HepG2 (cell line): ENCODE results near the gene CEP128. TPM values are rescaled to one million over a fixed set of nuclear protein-coding genes. Genes with fewer than 3 reads are reported as not detected.

ENCODE experiments used
- ATAC-seq: fragments of 200-7000 bp; cut with Tn5 transposase; 3 replicates; pipeline ENCODE4 v1.9.1; 2020; ENCODE audit warnings: mild to moderate bottlenecking, moderate library complexity
- BruUV-seq: library from RNA; stranded (reverse); fragments of 400-500 nt; replicated peaks from 2 replicates; lab custom pipeline; 2021; lab: Mats Ljungman, UMichigan
- CTCF ChIA-PET: fragments of 300-600 bp; formaldehyde crosslinking; extraction: SDS; loops from one replicate; lab custom pipeline; 2021; ENCODE audit warnings: low total read pairs, inconsistent platforms, low intra/inter-chr PET ratio; lab: Yijun Ruan, JAX
- POLR2A ChIA-PET: fragments of 350-600 bp; sonication (Branson Sonifier 250); formaldehyde crosslinking; loops from one replicate; lab custom pipeline; 2020; ENCODE audit warnings: antibody characterized with exemption, inconsistent platforms; lab: Yijun Ruan, JAX
- DNase-seq: peaks from one replicate; pipeline ENCODE4 v3.0.0-alpha.2; 2015; ENCODE audit warnings: low spot score
- FAIRE-seq: peaks from 3 replicates; lab custom pipeline; 2011; peaks lifted over from hg19 to GRCh38; lab: Jason Lieb, UNC
- H2AFZ ChIP-seq: one replicate; pipeline ENCODE4 v1.6.1; 2011; ENCODE audit warnings: low read length, inconsistent platforms
- H3K27ac ChIP-seq: fragments of 300-600 bp; 3 replicates; pipeline ENCODE4 v1.8.0; 2011; ENCODE audit warnings: mixed run types, mild to moderate bottlenecking, mixed read lengths, low read length, inconsistent platforms; ENCODE audit not compliant: insufficient read depth; ENCODE audit errors: extremely low read length
- H3K27me3 ChIP-seq, 2 experiments: fragments of 200-600 bp in 1 of 2; 2 replicates in 1 of 2; 3 replicates in 1 of 2; pipeline versions ENCODE4 v1.6.0 to v1.8.0; 2011; ENCODE audit warnings: low read length in 2 of 2, mild to moderate bottlenecking in 2 of 2, moderate library complexity in 2 of 2, inconsistent platforms in 1 of 2; ENCODE audit not compliant: insufficient read depth in 2 of 2, control insufficient read depth in 1 of 2
- H3K36me3 ChIP-seq, 2 experiments: fragments of 200-600 bp in 1 of 2; replicated peaks in 1 of 2; 2 replicates in 1 of 2; 3 replicates in 1 of 2; pipeline versions ENCODE4 v1.5.1 to v1.8.0; 2011; ENCODE audit warnings: low read length in 2 of 2, inconsistent platforms in 1 of 2; ENCODE audit not compliant: insufficient read depth in 2 of 2, control insufficient read depth in 1 of 2
- H3K4me1 ChIP-seq: 2 replicates; pipeline ENCODE4 v1.5.1; 2012; ENCODE audit warnings: low read length, inconsistent platforms; ENCODE audit not compliant: insufficient read depth
- H3K4me2 ChIP-seq: 2 replicates; pipeline ENCODE4 v1.6.0; 2011; ENCODE audit warnings: low read depth, low read length, inconsistent platforms
- H3K4me3 ChIP-seq, 3 experiments: fragments of 200-600 bp in 1 of 3; sonication (generic), shearing (Covaris generic) in 1 of 3; replicated peaks in 1 of 3; 2 replicates each; pipeline ENCODE4 v1.5.1; 2011 to 2016; ENCODE audit warnings: low read length in 3 of 3, inconsistent platforms in 2 of 3, low read depth in 2 of 3, mild to moderate bottlenecking in 2 of 3, control low read depth in 1 of 3, mixed read lengths in 1 of 3; ENCODE audit not compliant: insufficient read depth in 1 of 3
- H3K79me2 ChIP-seq: one replicate; pipeline ENCODE4 v1.6.1; 2011; ENCODE audit warnings: low read length, inconsistent platforms; ENCODE audit not compliant: insufficient read depth
- H3K9ac ChIP-seq: 2 replicates; pipeline ENCODE4 v1.6.0; 2011; ENCODE audit warnings: mild to moderate bottlenecking, low read depth, low read length, inconsistent platforms; ENCODE audit not compliant: insufficient read depth
- H3K9me3 ChIP-seq: 2 replicates; pipeline ENCODE4 v1.5.1; 2012; ENCODE audit warnings: mild to moderate bottlenecking, low read length
- H4K20me1 ChIP-seq: 2 replicates; pipeline ENCODE4 v1.6.0; 2011; ENCODE audit warnings: inconsistent platforms, mild to moderate bottlenecking, low read length, moderate library complexity; ENCODE audit not compliant: insufficient read depth
- BHLHE40 ChIP-seq: IDR thresholded peaks from 2 replicates; pipeline ENCODE4 v1.6.1; 2011; ENCODE audit warnings: low read length, improper control_type of control experiment
- GATAD2A ChIP-seq: IDR thresholded peaks from 2 replicates; pipeline ENCODE4 v1.6.1; 2016
- MAFK ChIP-seq, 2 experiments: IDR thresholded peaks in 1 of 2; conservative IDR thresholded peaks in 1 of 2; 2 replicates each; pipeline ENCODE4 v1.6.1; 2011; ENCODE audit warnings: improper control_type of control experiment in 2 of 2, low read length in 2 of 2
- NFE2L2 ChIP-seq: fragments of 150-350 bp; IDR thresholded peaks from 2 replicates; pipeline ENCODE4 v1.6.1; 2014; ENCODE audit warnings: low read length
- NR2F1 ChIP-seq, 2 experiments: fragments of 450-650 bp in 1 of 2; formaldehyde crosslinking in 1 of 2; IDR thresholded peaks; 2 replicates each; pipeline versions ENCODE4 v1.5.0 to v1.6.1; 2016 to 2020; ENCODE audit warnings: mild to moderate bottlenecking in 1 of 2, missing compliant biosample characterization in 1 of 2, missing genetic modification reagents in 1 of 2, moderate library complexity in 1 of 2
- NR2F6 ChIP-seq, 2 experiments: IDR thresholded peaks; 2 replicates each; pipeline ENCODE4 v1.6.1; 2016; ENCODE audit warnings: antibody characterized with exemption in 1 of 2, mild to moderate bottlenecking in 1 of 2
- RCOR2 ChIP-seq: IDR thresholded peaks from 2 replicates; pipeline ENCODE4 v1.6.1; 2016; ENCODE audit warnings: missing biosample characterization, missing genetic modification reagents
- TFAP4 ChIP-seq: sonication (generic); IDR thresholded peaks from 2 replicates; pipeline ENCODE4 v1.6.1; 2016; ENCODE audit warnings: low read depth, borderline replicate concordance
- ZBTB43 ChIP-seq: sonication (generic); formaldehyde crosslinking; conservative IDR thresholded peaks from 2 replicates; pipeline ENCODE4 v1.4.0; 2020; ENCODE audit warnings: missing genetic modification reagents
- ZSCAN31 ChIP-seq: sonication (generic); formaldehyde crosslinking; IDR thresholded peaks from 2 replicates; pipeline ENCODE4 v1.5.0; 2020; ENCODE audit warnings: low read depth, mild to moderate bottlenecking, missing genetic modification reagents
- WGBS: methylation state at CpG from one replicate; pipeline ENCODE4 v1.1.6; 2017; ENCODE audit warnings: low lambda C conversion rate; 5-methylcytosine and 5-hydroxymethylcytosine counted together
- in situ Hi-C: cut with HindIII; loops from 2 replicates; pipeline ENCODE4 v1.10.0; 2017; ENCODE audit warnings: low pct_unique_long_range_greater_than_20kb; ENCODE audit not compliant: extremely low pct_ligation_motif_present
- intact Hi-C: fragments of 100-400 bp; cut with micrococcal nuclease; formaldehyde crosslinking; loops from one replicate; pipeline ENCODE4 v1.10.0; 2022; ENCODE audit not compliant: unreplicated experiment
- polyA plus RNA-seq, 8 experiments: library from polyadenylated mRNA; depleted of rRNA in 3 of 8; stranded (reverse) in 7 of 8; unstranded in 1 of 8; fragments of >200 nt; fragmentation: Illumina TruSeq in 4 of 8; extraction: Trizol in 4 of 8; gene quantifications; 2 replicates each; pipeline versions ENCODE4 v1.2.1 to v1.2.3, GENCODE V29; 2011 to 2016; ENCODE audit warnings: low read depth in 4 of 8, missing spikeins in 1 of 8, mixed read lengths in 1 of 8; ENCODE audit not compliant: insufficient read depth in 1 of 8
- total RNA-seq, 5 experiments: library from RNA; depleted of rRNA; stranded (reverse); fragments of >200 nt; fragmentation: Illumina TruSeq; extraction: Trizol; gene quantifications; 2 replicates each; pipeline ENCODE4 v1.2.3, GENCODE V29; 2016; ENCODE audit warnings: low read depth in 1 of 5
- TF ChIP-seq, protein P1 (sequence below): sonication (generic); formaldehyde crosslinking; IDR thresholded peaks from 2 replicates; pipeline ENCODE4 v1.4.0; 2020; ENCODE audit warnings: missing genetic modification reagents, borderline replicate concordance
- TF ChIP-seq, protein P2 (sequence below): sonication (generic); formaldehyde crosslinking; IDR thresholded peaks from 2 replicates; pipeline ENCODE4 v1.5.1; 2020; ENCODE audit warnings: missing genetic modification reagents, mild to moderate bottlenecking, borderline replicate concordance

Gene CEP128
- total and polyA plus RNA-seq, 2 of the 13 experiments (the other 11 are each of a cell fraction or from before 2014, with no cell fraction given) = 1.3 to 7.5 TPM

- 88% methylated on average over 2 of the region's 2 CpGs for WGBS
These were observed 96.7 kb downstream of the CEP128 start for GRCh38 chr14:80844872-80845271.

DNA sequence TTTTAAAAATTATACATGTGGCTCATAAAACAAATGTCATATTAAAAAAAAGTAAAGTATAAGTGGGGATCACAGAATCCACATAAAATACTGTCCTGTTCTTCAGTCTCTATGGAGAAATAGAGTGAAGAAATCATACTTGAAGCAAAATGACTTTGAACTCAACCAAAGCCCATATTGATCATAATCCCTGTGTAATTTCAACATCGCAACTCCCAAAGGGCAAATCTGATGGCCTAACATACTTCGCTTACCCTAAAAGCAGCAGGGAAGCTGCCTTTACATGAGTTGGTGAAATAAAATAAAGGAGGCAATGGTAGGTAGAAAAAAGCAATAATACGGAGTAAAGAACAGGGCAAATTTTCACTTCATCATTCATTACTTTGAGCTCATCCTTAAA is 101.8 kb downstream of the CEP128 start:
- Histone ChIP-seq H3K4me2 (no peak overlapping the region), H3K9me3 (no peaks in the 10 kb centered on the region), H2AFZ (no peak overlapping the region), H3K79me2 (no peaks in the 10 kb centered on the region), H3K27ac (no peak overlapping the region), H3K9ac (no peak overlapping the region), H3K4me1 (no peaks in the 10 kb centered on the region), H3K36me3 (no peaks in the 10 kb centered on the region), H3K27me3 (no peaks in the 10 kb centered on the region), H4K20me1 (no peaks in the 10 kb centered on the region), H3K4me3 (no peak overlapping the region)
- in situ Hi-C loops (loop anchor here (10.0 to 25.0 kb wide), 2 partner anchors 627 to 1875 kb away; partner anchors contain the start of gene DIO2), intact Hi-C loops (no loop called here)
- ATAC-seq = no peak
- 64% methylated on average over 3 of the region's 3 CpGs for WGBS
- POLR2A ChIA-PET = no interaction called here
- BruUV-seq = no TSS peak
- CTCF ChIA-PET = no interaction called here
- FAIRE-seq = no peak
- DNase-seq = no peak
- TF ChIP-seq BHLHE40 (no peak), NR2F1 (CRISPR knock-in tag; IDR thresholded peaks at IDR 0.05) (no peak), NR2F6 (IDR thresholded peaks at IDR 0.05) (no peak), NR2F6 (CRISPR knock-in tag; IDR thresholded peaks at IDR 0.05) (no peak), TFAP4 (no peak), GATAD2A (CRISPR knock-in tag) (no peak), ZBTB43 (CRISPR knock-in tag) (no peak)
- TF ChIP-seq, protein P1, sequence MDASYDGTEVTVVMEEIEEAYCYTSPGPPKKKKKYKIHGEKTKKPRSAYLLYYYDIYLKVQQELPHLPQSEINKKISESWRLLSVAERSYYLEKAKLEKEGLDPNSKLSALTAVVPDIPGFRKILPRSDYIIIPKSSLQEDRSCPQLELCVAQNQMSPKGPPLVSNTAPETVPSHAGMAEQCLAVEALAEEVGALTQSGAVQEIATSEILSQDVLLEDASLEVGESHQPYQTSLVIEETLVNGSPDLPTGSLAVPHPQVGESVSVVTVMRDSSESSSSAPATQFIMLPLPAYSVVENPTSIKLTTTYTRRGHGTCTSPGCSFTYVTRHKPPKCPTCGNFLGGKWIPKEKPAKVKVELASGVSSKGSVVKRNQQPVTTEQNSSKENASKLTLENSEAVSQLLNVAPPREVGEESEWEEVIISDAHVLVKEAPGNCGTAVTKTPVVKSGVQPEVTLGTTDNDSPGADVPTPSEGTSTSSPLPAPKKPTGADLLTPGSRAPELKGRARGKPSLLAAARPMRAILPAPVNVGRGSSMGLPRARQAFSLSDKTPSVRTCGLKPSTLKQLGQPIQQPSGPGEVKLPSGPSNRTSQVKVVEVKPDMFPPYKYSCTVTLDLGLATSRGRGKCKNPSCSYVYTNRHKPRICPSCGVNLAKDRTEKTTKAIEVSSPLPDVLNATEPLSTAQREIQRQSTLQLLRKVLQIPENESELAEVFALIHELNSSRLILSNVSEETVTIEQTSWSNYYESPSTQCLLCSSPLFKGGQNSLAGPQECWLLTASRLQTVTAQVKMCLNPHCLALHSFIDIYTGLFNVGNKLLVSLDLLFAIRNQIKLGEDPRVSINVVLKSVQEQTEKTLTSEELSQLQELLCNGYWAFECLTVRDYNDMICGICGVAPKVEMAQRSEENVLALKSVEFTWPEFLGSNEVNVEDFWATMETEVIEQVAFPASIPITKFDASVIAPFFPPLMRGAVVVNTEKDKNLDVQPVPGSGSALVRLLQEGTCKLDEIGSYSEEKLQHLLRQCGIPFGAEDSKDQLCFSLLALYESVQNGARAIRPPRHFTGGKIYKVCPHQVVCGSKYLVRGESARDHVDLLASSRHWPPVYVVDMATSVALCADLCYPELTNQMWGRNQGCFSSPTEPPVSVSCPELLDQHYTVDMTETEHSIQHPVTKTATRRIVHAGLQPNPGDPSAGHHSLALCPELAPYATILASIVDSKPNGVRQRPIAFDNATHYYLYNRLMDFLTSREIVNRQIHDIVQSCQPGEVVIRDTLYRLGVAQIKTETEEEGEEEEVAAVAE = no peak
- TF ChIP-seq, protein P2, sequence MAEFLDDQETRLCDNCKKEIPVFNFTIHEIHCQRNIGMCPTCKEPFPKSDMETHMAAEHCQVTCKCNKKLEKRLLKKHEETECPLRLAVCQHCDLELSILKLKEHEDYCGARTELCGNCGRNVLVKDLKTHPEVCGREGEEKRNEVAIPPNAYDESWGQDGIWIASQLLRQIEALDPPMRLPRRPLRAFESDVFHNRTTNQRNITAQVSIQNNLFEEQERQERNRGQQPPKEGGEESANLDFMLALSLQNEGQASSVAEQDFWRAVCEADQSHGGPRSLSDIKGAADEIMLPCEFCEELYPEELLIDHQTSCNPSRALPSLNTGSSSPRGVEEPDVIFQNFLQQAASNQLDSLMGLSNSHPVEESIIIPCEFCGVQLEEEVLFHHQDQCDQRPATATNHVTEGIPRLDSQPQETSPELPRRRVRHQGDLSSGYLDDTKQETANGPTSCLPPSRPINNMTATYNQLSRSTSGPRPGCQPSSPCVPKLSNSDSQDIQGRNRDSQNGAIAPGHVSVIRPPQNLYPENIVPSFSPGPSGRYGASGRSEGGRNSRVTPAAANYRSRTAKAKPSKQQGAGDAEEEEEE (CRISPR knock-in tag) = no peak

More at GRCh38 chr14:80844872-80845271, 96.7 kb downstream of the CEP128 start:
- ChIA-PET CTCF (no interaction called here), POLR2A (no interaction called here)
- no peaks in the 10 kb centered on the region for H3K4me1 ChIP-seq
- H3K27ac ChIP-seq = no peak overlapping the region
- in situ Hi-C loops (loop anchor here (10.0 to 25.0 kb wide), 2 partner anchors 633 to 1880 kb away; partner anchors contain the start of gene DIO2), intact Hi-C loops (no loop called here)
- BruUV-seq = no TSS peak
- ATAC-seq (no peak), FAIRE-seq (no peak), DNase-seq (no peak)
- H3K36me3 ChIP-seq = no peaks in the 10 kb centered on the region
- TF ChIP-seq NFE2L2 (peak; percentile 24; the same call in 1 of the 2 replicates), RCOR2 (no peak), MAFK (conservative IDR thresholded peaks at IDR 0.05 in 1 of 2, IDR thresholded peaks at IDR 0.05 in 1 of 2; ENCODE audit: low read length in 2 of 2) (peak in 1 of 2 experiments; percentile 16; a peak in 2 of 4 replicates), ZSCAN31 (CRISPR knock-in tag) (no peak)
- no peaks in the 10 kb centered on the region for H4K20me1 ChIP-seq
- H3K27me3 ChIP-seq = no peaks in the 10 kb centered on the region
- H3K79me2 ChIP-seq = no peaks in the 10 kb centered on the region
- H3K4me3 ChIP-seq = no peak overlapping the region
- no peak overlapping the region for H3K4me2 ChIP-seq
- H3K9me3 ChIP-seq = no peaks in the 10 kb centered on the region
- no peak overlapping the region for H3K9ac ChIP-seq
- H2AFZ ChIP-seq = no peak overlapping the region
